Chondrocyte (in vitro differentiated cells): ENCODE data around the gene RET. TPM values are rescaled to one million over a fixed set of nuclear protein-coding genes. Genes with fewer than 3 reads are reported as not detected.

Experiments used
- DNase-seq: peaks from one replicate; pipeline ENCODE4 v3.0.0; 2021; ENCODE audit warnings: mixed read lengths, low spot score
- H3K27ac Mint-ChIP-seq: one replicate; pipeline ENCODE4 v1.8.0; 2021; ENCODE audit warnings: mild to moderate bottlenecking, moderate library complexity, mixed read lengths; ENCODE audit not compliant: unreplicated experiment
- H3K27me3 Mint-ChIP-seq: 2 replicates; pipeline ENCODE4 v1.8.0; 2021; ENCODE audit warnings: low read depth, mixed read lengths
- H3K36me3 Mint-ChIP-seq: 2 replicates; pipeline ENCODE4 v1.8.0; 2021; ENCODE audit warnings: low read depth, mixed read lengths
- H3K4me1 Mint-ChIP-seq: 2 replicates; pipeline ENCODE4 v1.8.0; 2021; ENCODE audit warnings: low read depth, mild to moderate bottlenecking, mixed read lengths
- H3K4me3 Mint-ChIP-seq: one replicate; pipeline ENCODE4 v1.8.0; 2021; ENCODE audit warnings: mild to moderate bottlenecking, moderate library complexity, mixed read lengths; ENCODE audit not compliant: unreplicated experiment
- H3K9me3 Mint-ChIP-seq: 2 replicates; pipeline ENCODE4 v1.8.0; 2021; ENCODE audit warnings: low read depth, mixed read lengths
- total RNA-seq: library from RNA; stranded (reverse); gene quantifications from 3 replicates; pipeline ENCODE4 v1.2.1, GENCODE V29; 2021
- TF ChIP-seq, protein P1 (sequence below): fragments of 200-600 bp; sonication (generic); IDR thresholded peaks from 2 replicates; pipeline ENCODE4 v1.5.0; 2021; ENCODE audit warnings: antibody characterized with exemption, mild to moderate bottlenecking, moderate library complexity

The RET gene
- total RNA-seq, 1 donor from 2014 or later = 0.12 TPM

- DNase-seq = no peak
- no peaks in the 10 kb centered on the region for H3K9me3 Mint-ChIP-seq
- H3K27ac Mint-ChIP-seq = no peak overlapping the region
- peaks cover 23% of the 10 kb centered on the region for H3K4me1 Mint-ChIP-seq
- H3K36me3 Mint-ChIP-seq = no peaks in the 10 kb centered on the region
- TF ChIP-seq, protein P1, sequence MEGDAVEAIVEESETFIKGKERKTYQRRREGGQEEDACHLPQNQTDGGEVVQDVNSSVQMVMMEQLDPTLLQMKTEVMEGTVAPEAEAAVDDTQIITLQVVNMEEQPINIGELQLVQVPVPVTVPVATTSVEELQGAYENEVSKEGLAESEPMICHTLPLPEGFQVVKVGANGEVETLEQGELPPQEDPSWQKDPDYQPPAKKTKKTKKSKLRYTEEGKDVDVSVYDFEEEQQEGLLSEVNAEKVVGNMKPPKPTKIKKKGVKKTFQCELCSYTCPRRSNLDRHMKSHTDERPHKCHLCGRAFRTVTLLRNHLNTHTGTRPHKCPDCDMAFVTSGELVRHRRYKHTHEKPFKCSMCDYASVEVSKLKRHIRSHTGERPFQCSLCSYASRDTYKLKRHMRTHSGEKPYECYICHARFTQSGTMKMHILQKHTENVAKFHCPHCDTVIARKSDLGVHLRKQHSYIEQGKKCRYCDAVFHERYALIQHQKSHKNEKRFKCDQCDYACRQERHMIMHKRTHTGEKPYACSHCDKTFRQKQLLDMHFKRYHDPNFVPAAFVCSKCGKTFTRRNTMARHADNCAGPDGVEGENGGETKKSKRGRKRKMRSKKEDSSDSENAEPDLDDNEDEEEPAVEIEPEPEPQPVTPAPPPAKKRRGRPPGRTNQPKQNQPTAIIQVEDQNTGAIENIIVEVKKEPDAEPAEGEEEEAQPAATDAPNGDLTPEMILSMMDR = no peak
- no peaks in the 10 kb centered on the region for H3K27me3 Mint-ChIP-seq
- no peak overlapping the region for H3K4me3 Mint-ChIP-seq
Measured at GRCh38 chr10:43125274-43125845, 48.5 kb downstream of the RET start.

- Mint-ChIP-seq H3K27me3 (no peaks in the 10 kb centered on the region), H3K4me1 (peaks cover 18% of the 10 kb centered on the region), H3K36me3 (no peaks in the 10 kb centered on the region), H3K9me3 (no peaks in the 10 kb centered on the region), H3K27ac (no peak overlapping the region), H3K4me3 (no peak overlapping the region)
- TF ChIP-seq, protein P1 = no peak
- no peak for DNase-seq
Measured at GRCh38 chr10:43125881-43126731, 49.2 kb downstream of the RET start.

DNA sequence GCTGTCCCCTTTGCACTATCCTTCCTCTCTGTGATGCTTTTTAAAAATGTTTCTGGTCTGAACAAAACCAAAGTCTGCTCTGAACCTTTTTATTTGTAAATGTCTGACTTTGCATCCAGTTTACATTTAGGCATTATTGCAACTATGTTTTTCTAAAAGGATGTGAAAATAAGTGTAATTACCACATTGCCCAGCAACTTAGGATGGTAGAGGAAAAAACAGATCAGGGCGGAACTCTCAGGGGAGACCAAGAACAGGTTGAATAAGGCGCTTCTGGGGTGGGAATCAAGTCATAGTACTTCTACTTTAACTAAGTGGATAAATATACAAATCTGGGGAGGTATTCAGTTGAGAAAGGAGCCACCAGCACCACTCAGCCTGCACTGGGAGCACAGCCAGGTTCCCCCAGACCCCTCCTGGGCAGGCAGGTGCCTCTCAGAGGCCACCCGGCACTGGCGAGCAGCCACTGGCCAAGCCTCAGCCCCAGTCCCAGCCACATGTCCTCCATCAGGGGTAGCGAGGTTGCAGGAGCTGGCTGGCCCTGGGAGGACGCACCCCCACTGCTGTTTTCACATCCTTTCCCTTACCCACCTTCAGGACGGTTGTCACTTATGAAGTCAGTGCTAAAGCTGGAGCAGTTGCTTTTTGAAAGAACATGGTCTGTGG is 50.0 kb downstream of the RET start:
- Mint-ChIP-seq H3K4me3 (no peak overlapping the region), H3K4me1 (peaks cover 10% of the 10 kb centered on the region), H3K27ac (no peak overlapping the region), H3K36me3 (no peaks in the 10 kb centered on the region), H3K9me3 (no peaks in the 10 kb centered on the region), H3K27me3 (no peaks in the 10 kb centered on the region)
- DNase-seq = no peak
- TF ChIP-seq, protein P1 = no peak

DNA sequence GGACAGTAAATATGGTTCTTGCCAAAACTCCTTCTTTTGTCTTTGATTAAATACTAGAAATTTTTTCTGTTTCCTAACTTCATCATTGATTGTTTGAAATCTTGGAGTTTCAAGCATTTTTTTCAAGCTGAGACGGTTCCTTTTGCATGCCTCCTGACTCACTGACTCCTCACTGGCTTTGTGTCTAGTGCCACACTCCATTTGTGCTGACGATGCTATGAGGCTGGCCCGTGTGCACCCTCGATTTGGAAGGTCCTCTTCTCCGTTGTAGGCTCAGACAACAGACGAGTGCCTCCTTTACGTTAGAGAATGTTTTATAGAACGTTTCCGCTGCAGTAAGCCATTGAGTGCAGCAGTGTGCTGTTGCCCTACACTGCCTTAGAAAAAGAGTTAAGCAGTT is 50.6 kb downstream of the RET start:
- H3K36me3 Mint-ChIP-seq = no peaks in the 10 kb centered on the region
- H3K4me3 Mint-ChIP-seq = no peak overlapping the region
- peaks cover 10% of the 10 kb centered on the region for H3K4me1 Mint-ChIP-seq
- no peak overlapping the region for H3K27ac Mint-ChIP-seq
- TF ChIP-seq, protein P1 = no peak
- H3K9me3 Mint-ChIP-seq = no peaks in the 10 kb centered on the region
- no peaks in the 10 kb centered on the region for H3K27me3 Mint-ChIP-seq
- DNase-seq = no peak

DNA sequence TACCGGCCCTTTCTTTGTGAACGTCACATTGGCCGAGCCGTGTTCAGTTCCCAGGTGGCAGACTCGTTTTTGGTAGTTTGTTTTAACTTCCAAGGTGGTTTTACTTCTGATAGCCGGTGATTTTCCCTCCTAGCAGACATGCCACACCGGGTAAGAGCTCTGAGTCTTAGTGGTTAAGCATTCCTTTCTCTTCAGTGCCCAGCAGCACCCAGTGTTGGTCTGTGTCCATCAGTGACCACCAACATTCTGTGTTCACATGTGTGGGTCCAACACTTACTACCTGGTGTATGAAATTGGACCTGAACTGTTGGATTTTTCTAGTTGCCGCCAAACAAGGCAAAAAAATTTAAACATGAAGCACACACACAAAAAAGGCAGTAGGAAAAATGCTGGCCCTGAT is 51.5 kb downstream of the RET start:
- no peaks in the 10 kb centered on the region for H3K27me3 Mint-ChIP-seq
- H3K4me3 Mint-ChIP-seq = no peak overlapping the region
- no peak for DNase-seq
- TF ChIP-seq, protein P1 = no peak
- no peaks in the 10 kb centered on the region for H3K36me3 Mint-ChIP-seq
- peaks cover 10% of the 10 kb centered on the region for H3K4me1 Mint-ChIP-seq
- no peak overlapping the region for H3K27ac Mint-ChIP-seq
- H3K9me3 Mint-ChIP-seq = no peaks in the 10 kb centered on the region
